ENCODE measurements around the gene GNG12. TPM values are rescaled to one million over a fixed set of nuclear protein-coding genes. Genes with fewer than 3 reads are reported as not detected.

GNG12 gene
- total RNA-seq, 2 donors from 2014 or later: 29.1 to 45.4 TPM

DNA sequence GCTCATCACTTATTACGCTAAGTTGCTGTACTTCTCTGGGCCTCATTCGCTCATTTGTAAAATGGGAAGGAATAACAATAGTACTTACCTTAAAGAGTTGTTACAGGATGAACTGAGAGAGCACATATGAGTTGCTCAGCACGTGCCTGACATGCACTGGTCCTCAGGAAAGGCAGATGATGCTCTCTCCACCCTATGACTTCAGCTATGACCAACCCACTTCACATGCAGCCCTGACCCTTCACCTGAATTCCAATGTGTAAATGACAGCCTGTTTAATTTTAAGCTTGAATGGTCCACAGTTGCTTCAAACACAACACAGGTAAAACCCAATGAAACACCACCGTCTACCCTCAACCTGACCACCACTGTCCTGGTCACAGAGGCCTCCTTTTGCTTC lies 115.4 kb downstream of the GNG12 start:
- peaks cover 0 to 22% of the 10 kb centered on the region in 2 donors for H3K4me1 ChIP-seq
- H3K36me3 ChIP-seq: no peaks in the 10 kb centered on the region
- no peaks in the 10 kb centered on the region for H3K27me3 ChIP-seq
- no peak for DNase-seq (ENCODE audit: low spot score)
- no peaks in the 10 kb centered on the region for H3K9me3 ChIP-seq
- no peak overlapping the region for H3K27ac ChIP-seq
- H3K4me3 ChIP-seq: no peak overlapping the region
- TF ChIP-seq, protein P1, sequence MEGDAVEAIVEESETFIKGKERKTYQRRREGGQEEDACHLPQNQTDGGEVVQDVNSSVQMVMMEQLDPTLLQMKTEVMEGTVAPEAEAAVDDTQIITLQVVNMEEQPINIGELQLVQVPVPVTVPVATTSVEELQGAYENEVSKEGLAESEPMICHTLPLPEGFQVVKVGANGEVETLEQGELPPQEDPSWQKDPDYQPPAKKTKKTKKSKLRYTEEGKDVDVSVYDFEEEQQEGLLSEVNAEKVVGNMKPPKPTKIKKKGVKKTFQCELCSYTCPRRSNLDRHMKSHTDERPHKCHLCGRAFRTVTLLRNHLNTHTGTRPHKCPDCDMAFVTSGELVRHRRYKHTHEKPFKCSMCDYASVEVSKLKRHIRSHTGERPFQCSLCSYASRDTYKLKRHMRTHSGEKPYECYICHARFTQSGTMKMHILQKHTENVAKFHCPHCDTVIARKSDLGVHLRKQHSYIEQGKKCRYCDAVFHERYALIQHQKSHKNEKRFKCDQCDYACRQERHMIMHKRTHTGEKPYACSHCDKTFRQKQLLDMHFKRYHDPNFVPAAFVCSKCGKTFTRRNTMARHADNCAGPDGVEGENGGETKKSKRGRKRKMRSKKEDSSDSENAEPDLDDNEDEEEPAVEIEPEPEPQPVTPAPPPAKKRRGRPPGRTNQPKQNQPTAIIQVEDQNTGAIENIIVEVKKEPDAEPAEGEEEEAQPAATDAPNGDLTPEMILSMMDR (IDR thresholded peaks at IDR 0.05): no peak

DNA sequence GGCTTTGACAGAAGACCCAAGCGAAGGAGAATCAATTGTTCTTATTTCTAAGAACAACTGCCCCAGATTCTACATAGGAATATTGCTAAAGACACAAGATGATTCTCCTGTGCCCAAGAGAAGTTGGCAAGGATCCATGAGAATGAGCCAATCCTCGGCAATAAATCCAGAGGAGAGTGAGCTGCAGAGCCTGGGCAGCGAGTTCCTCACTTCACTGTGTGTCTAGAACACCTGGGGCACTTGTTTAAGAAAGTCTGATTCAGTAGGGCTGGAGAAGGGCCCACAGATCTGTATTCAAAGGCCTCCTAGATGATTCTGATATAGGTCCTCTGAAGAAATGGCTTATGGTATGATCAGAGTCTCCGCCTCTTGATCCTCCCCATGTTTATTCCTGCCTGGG lies 116.5 kb downstream of the GNG12 start:
- no peak for DNase-seq (ENCODE audit: low spot score)
- Histone ChIP-seq H3K4me1 (peaks cover 0 to 24% of the 10 kb centered on the region in 2 donors), H3K27me3 (no peaks in the 10 kb centered on the region), H3K9me3 (no peaks in the 10 kb centered on the region), H3K4me3 (no peak overlapping the region), H3K27ac (no peak overlapping the region), H3K36me3 (no peaks in the 10 kb centered on the region)
- TF ChIP-seq, protein P1 (IDR thresholded peaks at IDR 0.05): no peak

DNA sequence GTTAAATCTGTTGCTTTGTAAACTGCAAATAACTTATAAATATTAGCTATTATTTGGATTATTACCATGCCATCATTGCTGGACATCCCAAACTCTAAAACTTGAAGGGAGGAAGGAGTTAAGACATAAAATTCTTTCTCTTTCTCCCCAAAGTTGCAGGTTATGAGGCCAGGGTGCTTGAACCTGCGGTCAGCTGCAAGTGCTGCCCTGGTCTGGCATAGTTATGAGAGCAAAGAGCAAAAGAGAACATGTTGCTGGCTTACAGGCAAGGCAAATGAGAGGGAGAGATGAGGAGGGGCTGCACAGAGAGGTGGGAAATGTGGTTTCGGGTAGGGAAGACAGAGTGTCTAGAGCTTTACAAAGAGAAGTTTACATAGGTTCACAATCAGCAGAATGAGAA lies 117.4 kb downstream of the GNG12 start:
- no peaks in the 10 kb centered on the region for H3K36me3 ChIP-seq
- DNase-seq (ENCODE audit: low spot score): no peak
- no peaks in the 10 kb centered on the region for H3K27me3 ChIP-seq
- H3K9me3 ChIP-seq: no peaks in the 10 kb centered on the region
- H3K27ac ChIP-seq: no peak overlapping the region
- no peak overlapping the region for H3K4me3 ChIP-seq
- TF ChIP-seq, protein P1 (IDR thresholded peaks at IDR 0.05): no peak
- H3K4me1 ChIP-seq: peaks cover 0 to 32% of the 10 kb centered on the region in 2 donors

DNA sequence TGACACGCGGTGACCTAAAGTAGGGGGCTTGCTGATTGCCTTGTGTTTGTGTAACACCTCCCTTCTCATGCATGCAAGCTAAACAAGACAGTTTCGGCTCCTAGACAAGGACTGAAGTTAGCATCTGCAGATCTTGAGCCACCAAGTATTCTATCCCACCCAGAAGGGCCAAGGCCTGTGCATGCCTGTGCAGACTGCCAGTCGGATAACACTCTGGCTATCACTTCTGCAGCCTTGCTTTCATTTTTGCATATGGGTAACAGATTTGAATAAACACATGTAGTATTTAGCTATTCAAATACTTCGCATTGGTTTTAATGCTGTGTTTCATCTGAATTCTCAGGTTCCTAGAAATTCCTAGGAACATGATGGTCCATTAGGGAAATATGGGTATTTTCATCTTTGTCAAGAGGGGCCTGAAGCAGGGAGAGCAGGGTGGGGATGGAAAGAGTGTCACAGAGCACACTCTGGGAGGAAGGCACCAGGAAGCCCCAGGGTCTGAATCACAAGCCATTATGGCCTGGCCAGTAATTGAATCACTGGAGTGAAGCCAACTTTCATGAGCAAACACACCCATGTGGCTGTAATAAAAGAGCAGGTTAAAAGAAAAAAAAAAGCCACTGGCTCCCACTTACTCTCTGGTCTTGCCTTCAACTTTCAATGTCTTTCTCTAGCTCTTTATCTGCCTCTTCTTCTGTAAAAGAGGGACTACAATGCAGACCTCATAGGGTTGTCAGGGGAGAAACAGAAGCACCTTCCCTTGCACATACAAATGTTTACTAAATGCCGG lies 120.0 kb downstream of the GNG12 start:
- Histone ChIP-seq H3K36me3 (no peaks in the 10 kb centered on the region), H3K9me3 (no peaks in the 10 kb centered on the region), H3K4me3 (no peak overlapping the region), H3K27me3 (no peaks in the 10 kb centered on the region), H3K4me1 (peaks cover 0 to 39% of the 10 kb centered on the region in 2 donors), H3K27ac (no peak overlapping the region)
- TF ChIP-seq, protein P1 (IDR thresholded peaks at IDR 0.05): no peak
- DNase-seq (ENCODE audit: low spot score): no peak

DNA sequence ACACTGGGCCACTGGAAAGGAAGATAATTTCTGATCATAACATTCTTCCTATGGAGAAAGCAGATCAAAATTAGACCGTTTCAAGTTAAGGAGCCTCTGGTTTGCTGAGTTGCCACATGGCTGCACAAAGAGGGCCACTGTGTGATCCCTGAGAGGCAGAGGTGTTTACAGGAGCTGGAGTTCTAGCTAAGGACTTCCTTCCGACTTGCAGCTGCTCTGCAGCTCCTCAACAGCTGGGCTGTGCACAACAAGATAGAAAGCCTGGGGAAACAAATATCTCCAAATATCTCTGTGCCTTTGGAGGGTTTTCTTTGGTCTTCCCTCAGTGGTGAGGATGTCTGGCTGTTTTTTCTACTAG lies 121.4 kb downstream of the GNG12 start:
- no peaks in the 10 kb centered on the region for H3K27me3 ChIP-seq
- no peaks in the 10 kb centered on the region for H3K36me3 ChIP-seq
- TF ChIP-seq, protein P1 (IDR thresholded peaks at IDR 0.05): no peak
- no peak overlapping the region for H3K27ac ChIP-seq
- no peaks in the 10 kb centered on the region for H3K9me3 ChIP-seq
- H3K4me3 ChIP-seq: no peak overlapping the region
- H3K4me1 ChIP-seq: peaks cover 0 to 48% of the 10 kb centered on the region in 2 donors
- no peak for DNase-seq (ENCODE audit: low spot score)

All from right atrium auricular region (tissue), 2 donors.